GM10266 (cell line): ENCODE measurements around the gene PER2.

Experiments
- DNase-seq: peaks from one replicate; pipeline ENCODE4 v3.0.0; 2012; ENCODE audit errors: extremely low spot score
- CTCF ChIP-seq: IDR thresholded peaks from 2 replicates; pipeline ENCODE4 v1.5.1; 2012; ENCODE audit warnings: mild to moderate bottlenecking, low read depth; ENCODE audit not compliant: control insufficient read depth, insufficient read depth; ENCODE audit errors: missing control alignments

Gene PER2

GRCh38 chr2:238231251-238231793 lies 57.1 kb downstream of the PER2 start:
- DNase-seq = peak; percentile 83

GRCh38 chr2:238230699-238231098 lies 57.7 kb downstream of the PER2 start:
- no peak for DNase-seq
- no peak for TF ChIP-seq CTCF

More at GRCh38 chr2:238231251-238231793, 57.1 kb downstream of the PER2 start:
- no peak for TF ChIP-seq CTCF

- no peak for TF ChIP-seq CTCF
- DNase-seq = no peak
Measured at GRCh38 chr2:238228700-238229099, 59.7 kb downstream of the PER2 start.

DNA sequence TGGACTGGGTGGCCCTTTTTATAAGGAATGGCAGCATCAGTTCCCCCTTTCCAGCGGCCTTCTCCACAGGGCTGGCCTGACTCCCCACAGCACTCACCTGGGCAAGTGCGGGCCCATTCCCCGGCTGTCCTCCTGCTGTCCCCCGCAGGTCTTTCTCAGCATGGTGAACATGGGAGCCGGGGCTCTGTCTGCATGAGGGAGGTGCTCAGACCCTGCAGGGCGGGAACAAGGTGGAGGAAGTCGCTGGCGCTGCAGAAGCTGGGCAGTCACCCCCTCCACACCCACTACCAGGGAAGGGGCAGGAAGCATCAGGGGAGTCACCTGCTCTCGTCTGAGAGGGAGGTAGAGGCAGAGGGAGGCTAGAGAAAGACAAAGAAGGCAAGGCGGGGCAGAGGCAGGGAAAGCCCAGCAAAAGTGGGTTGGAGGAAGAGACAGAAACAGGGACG lies 60.8 kb downstream of the PER2 start:
- no peak for TF ChIP-seq CTCF
- DNase-seq = no peak

- no peak for DNase-seq
- TF ChIP-seq CTCF = no peak
Measured at GRCh38 chr2:238226698-238227586, 61.5 kb downstream of the PER2 start.

DNA sequence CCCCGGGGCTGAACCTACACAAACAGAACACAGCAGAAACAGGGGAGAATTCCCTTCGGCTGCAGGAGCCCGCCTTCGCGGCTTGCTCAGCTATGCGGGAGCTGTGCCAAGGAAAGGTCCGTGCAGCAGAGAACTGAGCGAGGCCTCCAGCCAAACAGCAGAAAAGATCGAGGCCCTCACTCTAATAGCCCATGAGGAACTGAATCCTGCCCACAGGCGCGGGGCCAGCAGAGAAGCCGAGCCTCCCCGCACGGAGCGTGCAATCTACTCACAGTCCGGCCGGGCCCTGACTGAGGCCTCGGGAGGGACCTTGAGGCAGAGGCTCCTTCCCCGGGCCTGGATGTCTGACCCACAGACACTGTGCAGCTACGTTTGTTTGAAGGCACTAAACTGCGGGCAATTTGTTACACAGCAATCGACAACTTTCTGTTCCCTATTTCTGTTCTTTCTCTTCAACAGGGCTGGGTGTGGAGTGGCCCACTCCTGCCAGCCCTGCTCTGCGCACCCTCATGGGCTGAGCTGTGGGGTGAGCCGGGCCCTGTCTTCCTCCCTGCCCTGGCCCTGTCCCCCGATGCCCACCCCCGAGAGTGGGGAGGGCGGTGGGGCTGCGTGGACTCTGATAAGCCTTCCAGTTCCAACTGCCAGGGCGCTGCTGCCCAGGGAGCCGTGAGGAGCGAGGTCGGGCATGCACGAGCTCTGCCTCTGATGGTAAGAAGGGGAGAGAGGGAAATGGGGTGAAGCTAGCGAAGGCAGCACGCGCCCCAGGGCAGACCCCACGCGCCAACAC lies 62.3 kb downstream of the PER2 start:
- DNase-seq = no peak
- no peak for TF ChIP-seq CTCF
